HG03135 (cell line): ENCODE results near the gene JPT1.

Experiments used
- ATAC-seq: cut with Tn5 transposase; IDR thresholded peaks from one replicate; pipeline ENCODE4 v1.9.1; 2021; ENCODE audit warnings: mild to moderate bottlenecking, moderate library complexity; ENCODE audit not compliant: unreplicated experiment

JPT1 gene

DNA sequence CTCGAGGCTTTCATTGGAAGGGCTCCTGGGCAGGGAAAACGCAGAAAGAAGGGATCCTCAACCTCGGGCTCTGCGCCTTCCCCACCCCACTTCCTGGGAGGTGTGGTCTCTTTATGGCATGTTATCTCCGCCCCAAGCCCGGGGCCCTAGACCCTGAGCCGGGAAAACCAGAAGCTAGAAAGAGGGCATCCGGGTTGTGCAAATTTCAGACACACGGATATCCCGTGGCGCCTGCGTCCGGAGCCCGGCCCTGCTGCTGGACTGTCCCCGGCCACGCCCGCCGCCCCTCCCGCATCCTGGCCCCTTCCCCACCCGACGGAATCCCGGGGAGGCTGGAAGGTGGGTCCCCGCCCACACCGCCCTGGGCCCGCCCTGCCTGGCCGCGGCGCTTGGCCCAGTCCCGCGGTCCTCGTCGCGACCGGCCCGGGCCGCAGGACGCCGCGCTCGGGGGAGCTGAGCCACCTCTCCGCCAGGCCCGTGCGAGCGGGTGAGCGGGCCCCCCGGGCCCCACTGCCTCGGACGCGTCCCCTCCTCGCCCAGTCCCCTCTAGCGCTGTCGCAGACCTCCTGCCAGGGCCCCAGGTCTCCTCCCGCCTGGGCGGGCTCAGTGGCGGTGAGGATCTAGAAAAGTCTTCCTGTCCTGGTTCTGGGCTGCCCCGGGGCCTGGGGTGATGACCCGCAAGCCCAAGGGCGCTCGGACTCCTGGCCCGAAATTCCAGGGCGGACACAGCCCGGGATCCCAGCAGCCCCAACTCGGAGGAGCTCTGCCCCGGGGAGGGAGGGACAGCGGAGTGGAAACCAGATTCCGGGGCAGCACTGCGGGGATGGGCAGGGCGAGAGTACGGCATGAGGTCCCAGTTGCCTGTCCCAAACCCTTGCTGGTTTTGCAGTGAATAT, 66.5 kb downstream of the JPT1 start, which contains the start of gene SLC16A5:
Gene SLC16A5 (plus strand): TSS at position 397 of the 896 bp plus-strand sequence. CDS start 5,683 bp downstream, outside the sequence.
- peak; percentile 63 for ATAC-seq

DNA sequence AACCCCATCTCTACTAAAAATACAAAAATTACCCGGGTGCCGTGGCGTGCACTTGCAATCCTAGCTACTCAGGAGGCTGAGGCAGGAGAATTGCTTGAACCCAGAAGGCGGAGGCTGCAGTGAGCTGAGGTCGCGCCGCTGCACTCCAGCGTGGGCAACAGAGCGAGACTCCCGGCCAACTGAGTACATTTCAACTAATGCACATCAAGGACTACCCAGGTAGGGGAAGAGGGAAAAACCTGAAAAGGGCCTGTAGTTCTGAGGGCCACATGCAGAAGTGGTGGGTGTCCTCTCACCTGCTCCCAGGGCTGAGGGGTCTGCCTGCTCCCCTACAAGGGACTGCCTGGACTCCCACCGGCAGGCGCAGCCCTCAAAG, 67.1 kb downstream of the JPT1 start:
- no peak for ATAC-seq

- ATAC-seq = no peak
These were observed 67.7 kb downstream of the JPT1 start for GRCh38 chr17:75086496-75087181.
